ENCODE data around the gene UCN2. TPM values are rescaled to one million over a fixed set of nuclear protein-coding genes. Genes with fewer than 3 reads are reported as not detected.

The UCN2 gene
- total and polyA plus RNA-seq, 2 of the 4 experiments (the other 2 are of a cell fraction) = 0.54 to 2.7 TPM

- H4K8ac ChIP-seq (ENCODE audit: low read depth in 2 of 2, low read length in 2 of 2) = peak within 1 kb of the TSS; percentile 85 to 92
- peak within 1 kb of the TSS; percentile 100 for H2AK5ac ChIP-seq (ENCODE audit: low read depth, low read length)
- peak within 1 kb of the TSS; percentile 73 for H3K4me2 ChIP-seq (ENCODE audit: low read depth, low read length)
- ChIA-PET POLR2A (ENCODE audit: unreplicated experiment) (interaction anchor here (0.5 kb wide), 1 partner anchor 16 kb away, joined by 12 read pairs; no protein-coding TSS in a partner anchor), CTCF (no interaction called here)
- peak within 1 kb of the TSS; percentile 98 for H2AK9ac ChIP-seq (replicated peaks; ENCODE audit: low read depth, low read length, poor library complexity)
- peak within 1 kb of the TSS; percentile 83 for H3K9ac ChIP-seq (ENCODE audit: low read depth, low read length)
- peak within 1 kb of the TSS; percentile 81 for H4K5ac ChIP-seq (ENCODE audit: low read depth, low read length)
- ATAC-seq (ENCODE audit: low read depth) (peak; percentile 6), DNase-seq (no peak)
- peak within 1 kb of the TSS; percentile 89 for H3K14ac ChIP-seq (replicated peaks; ENCODE audit: low read depth, low read length)
- in situ Hi-C loops (cut with MboI; ENCODE audit: low sequenced_read_pairs) (no loop called here), intact Hi-C loops (cut with micrococcal nuclease) (no loop called here), dilution Hi-C loops (cut with HindIII; ENCODE audit: low sequenced_read_pairs, unreplicated experiment) (no loop called here)
- H3K9me1 ChIP-seq (ENCODE audit: insufficient read depth, low read length) = peaks cover 67% of the 10 kb centered on the region
- peaks cover 17% of the 10 kb centered on the region for H4K20me1 ChIP-seq (ENCODE audit: insufficient read depth, low read length)
- H3K79me1 ChIP-seq (ENCODE audit: low read depth in 1 of 2, low read length in 2 of 2) = peaks cover 34 to 82% of the 10 kb centered on the region in 2 experiments
- peak within 1 kb of the TSS; percentile 77 for H3K18ac ChIP-seq (ENCODE audit: low read depth, low read length)
- peaks cover 54% of the 10 kb centered on the region for H3K4me1 ChIP-seq (ENCODE audit: control insufficient read depth, insufficient read depth, low read length)
- peak within 1 kb of the TSS; percentile 99 for H3K4ac ChIP-seq (ENCODE audit: low read depth, low read length)
- peak within 1 kb of the TSS; percentile 89 for H3K23ac ChIP-seq (ENCODE audit: low read depth, low read length)
- H2BK20ac ChIP-seq (ENCODE audit: low read depth, low read length) = peak within 1 kb of the TSS; percentile 99
- H3K36me3 ChIP-seq (ENCODE audit: control insufficient read depth, insufficient read depth, low read length) = peaks cover 43% of the 10 kb centered on the region
- H2AFZ ChIP-seq (replicated peaks; ENCODE audit: low read length, poor library complexity) = peak within 1 kb of the TSS; percentile 87
- no peaks in the 10 kb centered on the region for H3K27me3 ChIP-seq (ENCODE audit: control insufficient read depth, insufficient read depth, low read length)
- peak within 1 kb of the TSS; percentile 97 for H2BK15ac ChIP-seq (ENCODE audit: low read depth, low read length)
- H4K91ac ChIP-seq (ENCODE audit: insufficient read depth, low read depth, low read length) = peak within 1 kb of the TSS; percentile 98
- BruUV-seq (replicated peaks) = no TSS peak
- peak within 1 kb of the TSS; percentile 52 for H3K4me3 ChIP-seq (ENCODE audit: insufficient read depth, low read depth, low read length)
- peak within 1 kb of the TSS; percentile 97 for H2BK5ac ChIP-seq (ENCODE audit: low read depth, low read length, poor library complexity, severe bottlenecking)
- peak within 1 kb of the TSS; percentile 94 for H3K27ac ChIP-seq (ENCODE audit: insufficient read depth, low read length)
- peak within 1 kb of the TSS; percentile 85 for H2BK120ac ChIP-seq (ENCODE audit: low read depth, low read length)
- no peaks in the 10 kb centered on the region for H3K9me3 ChIP-seq (ENCODE audit: control insufficient read depth, insufficient read depth, low read length)
- H3K56ac ChIP-seq (ENCODE audit: extremely low read depth, insufficient read depth, low read length) = peak within 1 kb of the TSS; percentile 71
- WGBS, 2 experiments (ENCODE audit: extremely low coverage in 2 of 2, insufficient read length in 1 of 2) = 5% methylated on average over 10 of the region's 35 CpGs; no CpG with 5 or more reads in 1 of the 2 experiments
- TF ChIP-seq SMC3 (IDR thresholded peaks at IDR 0.05; ENCODE audit: low read depth, low read length) (no peak), CEBPB (IDR thresholded peaks at IDR 0.05; ENCODE audit: low read depth, low read length) (no peak), POLR2A (IDR thresholded peaks at IDR 0.05; ENCODE audit: low read depth, low read length) (peak; percentile 36; the same call in 1 of the 2 replicates), CHD1 (IDR thresholded peaks at IDR 0.05; ENCODE audit: low read depth, low read length) (no peak), RAD21 (IDR thresholded peaks at IDR 0.05; ENCODE audit: low read length) (no peak), RCOR1 (IDR thresholded peaks at IDR 0.05; ENCODE audit: insufficient replicate concordance, low read length) (no peak), CTCF (conservative IDR thresholded peaks at IDR 0.05; ENCODE audit: low read depth, low read length) (no peak), USF2 (IDR thresholded peaks at IDR 0.05; ENCODE audit: low read depth, low read length) (no peak)
Observed at GRCh38 chr3:48595075-48595525, 31.5 kb upstream of the UCN2 start, which contains the start of gene COL7A1. COL7A1 (minus strand) TSS chr3:48595329; CDS start chr3:48595159, 170 bp downstream.
